ENCODE data around the gene PARD3.

The PARD3 gene

DNA sequence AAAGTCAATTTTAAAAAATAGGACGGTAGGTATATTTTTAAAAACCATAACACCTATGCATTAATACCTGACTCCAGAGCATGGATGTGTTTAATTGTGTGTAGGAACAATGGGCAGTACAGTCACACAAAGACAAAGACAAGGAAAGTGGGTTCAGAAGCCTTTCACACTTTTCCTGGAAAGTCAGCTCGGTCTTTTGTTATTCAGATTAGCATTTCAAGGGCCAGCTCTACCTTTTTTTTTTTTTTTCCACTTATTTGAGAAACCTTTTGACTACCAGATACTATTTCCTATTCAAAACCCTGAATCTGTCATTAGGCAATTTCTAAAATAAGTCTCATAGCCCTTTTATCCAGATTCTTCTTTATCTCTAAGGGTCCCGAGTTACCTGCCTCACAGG is 401.9 kb downstream of the PARD3 start:
- TF ChIP-seq, protein P1, sequence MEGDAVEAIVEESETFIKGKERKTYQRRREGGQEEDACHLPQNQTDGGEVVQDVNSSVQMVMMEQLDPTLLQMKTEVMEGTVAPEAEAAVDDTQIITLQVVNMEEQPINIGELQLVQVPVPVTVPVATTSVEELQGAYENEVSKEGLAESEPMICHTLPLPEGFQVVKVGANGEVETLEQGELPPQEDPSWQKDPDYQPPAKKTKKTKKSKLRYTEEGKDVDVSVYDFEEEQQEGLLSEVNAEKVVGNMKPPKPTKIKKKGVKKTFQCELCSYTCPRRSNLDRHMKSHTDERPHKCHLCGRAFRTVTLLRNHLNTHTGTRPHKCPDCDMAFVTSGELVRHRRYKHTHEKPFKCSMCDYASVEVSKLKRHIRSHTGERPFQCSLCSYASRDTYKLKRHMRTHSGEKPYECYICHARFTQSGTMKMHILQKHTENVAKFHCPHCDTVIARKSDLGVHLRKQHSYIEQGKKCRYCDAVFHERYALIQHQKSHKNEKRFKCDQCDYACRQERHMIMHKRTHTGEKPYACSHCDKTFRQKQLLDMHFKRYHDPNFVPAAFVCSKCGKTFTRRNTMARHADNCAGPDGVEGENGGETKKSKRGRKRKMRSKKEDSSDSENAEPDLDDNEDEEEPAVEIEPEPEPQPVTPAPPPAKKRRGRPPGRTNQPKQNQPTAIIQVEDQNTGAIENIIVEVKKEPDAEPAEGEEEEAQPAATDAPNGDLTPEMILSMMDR (IDR thresholded peaks at IDR 0.05; ENCODE audit: control insufficient read depth, extremely low read depth, insufficient read depth): no peak
- H3K4me3 ChIP-seq (ENCODE audit: low read depth, low read length): no peak overlapping the region
- no peak for DNase-seq (ENCODE audit: low read depth)

DNA sequence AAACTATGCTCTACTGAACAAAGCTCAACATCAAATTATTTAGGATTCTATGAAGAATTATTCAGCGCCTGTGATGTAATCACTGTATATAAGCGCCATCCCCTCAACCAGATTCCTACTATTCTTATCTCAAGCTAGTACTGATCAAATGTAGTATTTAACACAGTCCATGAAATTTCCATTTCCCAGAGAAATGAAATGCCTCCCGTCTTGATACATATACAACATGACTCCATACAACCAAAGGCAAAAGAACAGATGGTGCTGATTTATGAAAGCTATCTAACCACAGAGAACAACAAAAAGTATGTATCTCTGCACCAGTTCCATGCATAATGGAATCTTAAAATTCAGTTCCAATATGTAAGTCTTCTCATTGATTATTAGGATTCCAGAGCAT is 406.1 kb downstream of the PARD3 start:
- TF ChIP-seq, protein P1 (IDR thresholded peaks at IDR 0.05; ENCODE audit: control insufficient read depth, extremely low read depth, insufficient read depth): no peak
- no peak for DNase-seq (ENCODE audit: low read depth)

DNA sequence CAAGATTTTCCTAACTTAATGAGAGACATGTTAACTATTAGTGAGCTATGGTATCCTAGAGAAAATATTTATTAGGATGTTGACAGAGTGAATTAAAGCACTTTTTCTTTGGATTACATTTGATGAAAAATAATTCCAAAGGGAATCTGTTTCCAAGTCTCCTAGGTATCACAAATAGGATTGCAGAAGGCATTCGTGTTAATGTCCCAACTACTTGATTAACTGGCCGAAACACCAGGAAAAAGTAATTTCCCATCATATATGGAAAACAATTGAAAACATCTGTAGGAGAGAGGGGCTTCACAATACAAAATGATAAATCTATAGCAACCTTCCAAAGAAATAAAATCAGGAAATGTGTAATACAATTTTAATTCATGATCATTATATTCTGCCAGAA is 406.7 kb downstream of the PARD3 start:
- TF ChIP-seq, protein P1 (IDR thresholded peaks at IDR 0.05; ENCODE audit: control insufficient read depth, extremely low read depth, insufficient read depth): no peak
- no peak for DNase-seq (ENCODE audit: low read depth)
- no peak overlapping the region for H3K4me3 ChIP-seq (ENCODE audit: low read depth, low read length)

More for the DNA sequence above, 406.1 kb downstream of the PARD3 start:
- no peak overlapping the region for H3K4me3 ChIP-seq (ENCODE audit: low read depth, low read length)

DNA sequence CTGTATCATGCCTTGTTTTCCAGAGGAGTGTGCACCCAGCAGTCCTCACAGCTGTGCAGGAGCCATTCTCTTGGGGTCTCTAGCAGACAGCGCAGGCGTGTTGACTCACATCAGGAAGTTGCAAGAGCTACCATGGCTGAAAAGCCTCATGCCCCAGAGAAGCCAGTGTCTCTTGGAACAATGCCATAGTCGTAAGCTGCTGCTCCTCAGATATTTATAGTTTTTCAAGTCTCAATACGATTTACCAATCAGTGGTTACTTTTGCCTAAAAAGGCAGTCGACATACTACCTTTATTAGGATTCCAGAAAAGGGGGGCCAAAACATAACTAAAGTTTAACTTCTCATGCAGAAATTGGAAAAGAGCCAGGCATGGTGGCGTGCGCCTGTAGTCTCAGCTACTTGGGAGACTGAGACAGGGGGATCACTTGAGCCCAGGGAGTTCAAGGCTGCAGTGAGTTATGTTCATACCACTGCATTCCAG is 407.7 kb downstream of the PARD3 start:
- no peak overlapping the region for H3K4me3 ChIP-seq (ENCODE audit: low read depth, low read length)
- no peak for DNase-seq (ENCODE audit: low read depth)
- TF ChIP-seq, protein P1 (IDR thresholded peaks at IDR 0.05; ENCODE audit: control insufficient read depth, extremely low read depth, insufficient read depth): no peak

DNA sequence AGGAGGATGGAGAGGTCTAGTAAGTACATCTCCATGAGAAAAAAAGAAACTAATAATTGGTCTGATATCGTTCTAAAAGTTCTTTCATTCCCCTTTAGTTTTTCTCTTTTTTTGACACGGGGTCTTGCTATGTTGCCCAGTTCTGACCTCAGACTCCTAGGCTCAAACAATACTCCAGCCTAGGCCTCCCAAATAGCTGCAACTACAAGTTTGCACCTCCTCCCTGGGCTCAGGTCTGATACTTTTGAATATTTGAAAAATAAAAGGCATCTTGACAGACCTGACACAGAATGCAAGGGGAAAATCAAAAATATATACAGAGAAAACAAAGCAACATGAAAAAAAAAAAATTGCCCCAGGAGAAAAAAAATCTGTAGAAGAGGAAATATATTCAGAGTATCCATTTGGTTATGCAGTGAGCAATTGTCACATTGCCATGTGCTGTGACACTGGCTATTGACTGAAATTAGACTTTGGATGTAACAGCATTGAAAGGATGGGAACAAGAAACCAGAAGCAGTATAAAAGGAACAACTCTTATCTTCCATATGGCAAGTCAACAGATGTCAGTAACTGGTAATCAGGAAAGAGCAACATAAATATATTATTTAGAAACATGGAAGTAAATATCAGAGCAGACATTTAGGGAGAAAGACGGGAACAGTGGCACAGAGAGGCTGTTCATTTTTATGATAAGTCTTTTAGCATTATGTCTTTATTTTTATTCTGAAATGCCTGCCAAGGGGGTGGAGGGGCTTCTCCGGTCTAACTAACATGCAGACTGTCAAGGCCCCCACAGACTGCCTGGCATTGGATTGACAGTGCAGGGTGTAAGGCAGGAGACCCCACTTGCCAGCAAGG is 408.4 kb downstream of the PARD3 start:
- TF ChIP-seq, protein P1 (IDR thresholded peaks at IDR 0.05; ENCODE audit: control insufficient read depth, extremely low read depth, insufficient read depth): no peak
- H3K4me3 ChIP-seq (ENCODE audit: low read depth, low read length): no peak overlapping the region
- no peak for DNase-seq (ENCODE audit: low read depth)

DNA sequence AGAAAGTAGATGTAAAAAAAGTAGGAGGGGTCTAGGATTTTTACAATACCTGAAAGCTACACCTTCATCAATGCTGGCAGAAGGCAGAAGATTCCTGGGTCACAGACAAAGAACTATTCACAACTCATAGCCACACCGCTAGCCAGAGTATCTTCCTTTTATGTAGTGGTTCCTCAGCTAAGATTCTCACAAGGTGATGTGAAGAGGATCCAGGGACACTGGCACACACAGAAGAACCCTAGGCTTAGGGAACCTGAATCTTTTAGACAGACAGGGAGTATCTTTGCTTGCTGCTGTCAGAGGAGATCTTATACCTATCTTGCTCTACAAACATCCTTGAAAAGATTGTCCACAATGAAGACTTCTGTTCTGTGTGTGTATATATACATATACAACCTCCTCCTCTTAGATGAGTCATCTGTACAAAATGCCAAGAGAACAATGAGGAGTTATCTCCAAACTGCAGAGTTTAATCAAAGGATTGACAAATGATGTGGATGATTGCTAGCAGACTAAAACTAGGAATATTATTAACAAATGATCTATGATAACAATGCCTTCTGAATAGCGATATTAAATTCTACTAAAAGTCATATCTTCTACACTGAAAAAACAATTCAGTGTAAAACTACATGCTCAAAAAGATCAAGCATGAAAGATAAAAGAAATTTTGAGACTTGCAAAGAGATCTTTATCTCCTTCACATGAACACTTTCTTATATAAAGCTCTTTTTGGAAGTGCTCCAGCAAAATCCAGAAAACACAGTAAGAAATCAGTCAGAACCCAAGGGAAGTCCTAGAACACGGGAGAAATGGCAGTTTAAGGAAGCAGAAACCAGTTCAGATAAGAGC is 409.3 kb downstream of the PARD3 start:
- TF ChIP-seq, protein P1 (IDR thresholded peaks at IDR 0.05; ENCODE audit: control insufficient read depth, extremely low read depth, insufficient read depth): no peak
- H3K4me3 ChIP-seq (ENCODE audit: low read depth, low read length): no peak overlapping the region
- no peak for DNase-seq (ENCODE audit: low read depth)
